HG03558 (cell line): ENCODE measurements around the gene FITM1.

Source experiments
- ATAC-seq: cut with Tn5 transposase; IDR thresholded peaks from one replicate; pipeline ENCODE4 v1.9.1; 2021; ENCODE audit warnings: moderate number of reproducible peaks; ENCODE audit not compliant: unreplicated experiment; ENCODE audit errors: extremely low read depth

The FITM1 gene

DNA sequence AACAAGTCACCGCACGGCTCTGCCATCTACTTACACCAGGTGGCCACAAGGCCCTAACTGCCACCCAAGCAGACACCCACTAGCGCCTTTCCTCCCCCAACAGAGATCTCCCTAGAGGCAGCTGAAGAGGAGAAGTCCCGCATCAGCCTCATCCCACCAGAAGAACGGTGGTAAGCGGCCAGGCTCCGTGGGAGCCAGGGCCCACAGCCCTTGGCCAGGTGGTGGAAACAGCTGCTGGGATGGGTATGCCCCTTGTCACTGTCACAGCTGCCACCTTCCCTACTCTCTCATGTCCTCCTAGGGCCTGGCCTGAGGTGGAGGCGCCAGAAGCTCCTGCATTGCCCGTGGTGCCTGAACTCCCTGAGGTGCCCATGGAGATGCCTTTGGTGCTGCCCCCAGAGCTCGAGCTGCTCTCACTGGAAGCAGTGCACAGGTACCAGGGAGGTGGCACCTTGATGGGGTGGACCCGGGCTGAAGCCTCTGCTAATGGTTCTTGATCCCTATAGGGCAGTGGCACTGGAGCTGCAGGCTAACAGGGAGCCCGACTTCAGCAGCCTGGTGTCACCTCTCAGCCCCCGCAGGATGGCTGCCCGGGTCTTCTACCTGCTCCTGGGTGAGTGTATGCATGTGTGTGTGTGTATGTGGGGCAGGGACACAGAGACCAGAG lies 49.0 kb downstream of the FITM1 start:
- no peak for ATAC-seq

- ATAC-seq, result no peak
Measured at GRCh38 chr14:24179961-24180796, 49.7 kb downstream of the FITM1 start.

GRCh38 chr14:24181371-24182077 lies 51.1 kb downstream of the FITM1 start:
- no peak for ATAC-seq
